Endothelial cell of umbilical vein (primary cell): ENCODE results near the gene CAV2.

ENCODE experiments used
- POLR2A ChIP-seq: IDR thresholded peaks from 2 replicates; pipeline ENCODE4 v1.6.1; 2012; ENCODE audit warnings: low read depth, mild to moderate bottlenecking, control low read depth, low read length
- TF ChIP-seq, protein P1 (sequence below), 2 donors: IDR thresholded peaks; 1 replicate in 1 of 2; 2 replicates in 1 of 2; pipeline ENCODE4 v1.5.1; 2011; ENCODE audit warnings: low read length in 2 of 2, mild to moderate bottlenecking in 2 of 2, moderate library complexity in 2 of 2, control low read depth in 1 of 2, inconsistent platforms in 1 of 2, low read depth in 1 of 2; ENCODE audit not compliant: insufficient read depth in 1 of 2; ENCODE audit errors: extremely low read depth in 1 of 2

DNA sequence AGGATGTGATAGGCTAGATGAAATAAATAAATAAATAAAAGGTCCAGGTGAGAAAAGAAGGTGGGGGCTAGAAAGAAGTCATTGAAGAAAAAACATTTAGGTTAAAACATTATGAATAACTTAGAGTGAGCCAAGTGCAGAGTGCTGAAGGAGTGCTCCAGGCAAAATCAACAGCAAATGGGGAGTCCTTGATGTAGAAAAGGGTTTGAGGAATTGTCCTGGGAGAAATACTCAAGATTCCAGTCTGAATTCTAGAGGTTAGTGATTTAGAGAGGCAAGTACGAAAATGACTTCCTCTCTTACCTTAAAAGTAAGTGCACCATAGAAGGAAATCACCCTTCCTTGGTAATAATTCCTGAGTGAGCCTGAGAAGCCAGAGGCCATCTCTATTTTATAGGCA, 44.9 kb downstream of the CAV2 start:
- TF ChIP-seq POLR2A, result peak; percentile 39
- TF ChIP-seq, protein P1, sequence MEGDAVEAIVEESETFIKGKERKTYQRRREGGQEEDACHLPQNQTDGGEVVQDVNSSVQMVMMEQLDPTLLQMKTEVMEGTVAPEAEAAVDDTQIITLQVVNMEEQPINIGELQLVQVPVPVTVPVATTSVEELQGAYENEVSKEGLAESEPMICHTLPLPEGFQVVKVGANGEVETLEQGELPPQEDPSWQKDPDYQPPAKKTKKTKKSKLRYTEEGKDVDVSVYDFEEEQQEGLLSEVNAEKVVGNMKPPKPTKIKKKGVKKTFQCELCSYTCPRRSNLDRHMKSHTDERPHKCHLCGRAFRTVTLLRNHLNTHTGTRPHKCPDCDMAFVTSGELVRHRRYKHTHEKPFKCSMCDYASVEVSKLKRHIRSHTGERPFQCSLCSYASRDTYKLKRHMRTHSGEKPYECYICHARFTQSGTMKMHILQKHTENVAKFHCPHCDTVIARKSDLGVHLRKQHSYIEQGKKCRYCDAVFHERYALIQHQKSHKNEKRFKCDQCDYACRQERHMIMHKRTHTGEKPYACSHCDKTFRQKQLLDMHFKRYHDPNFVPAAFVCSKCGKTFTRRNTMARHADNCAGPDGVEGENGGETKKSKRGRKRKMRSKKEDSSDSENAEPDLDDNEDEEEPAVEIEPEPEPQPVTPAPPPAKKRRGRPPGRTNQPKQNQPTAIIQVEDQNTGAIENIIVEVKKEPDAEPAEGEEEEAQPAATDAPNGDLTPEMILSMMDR (IDR thresholded peaks at IDR 0.05; ENCODE audit: extremely low read depth in 1 of 2, insufficient read depth in 1 of 2, low read depth in 1 of 2, low read length in 2 of 2), result no peak
